CD8-positive, alpha-beta memory T cell (primary cell): ENCODE data around the gene SMARCD3. TPM values are rescaled to one million over a fixed set of nuclear protein-coding genes. Genes with fewer than 3 reads are reported as not detected.

Source experiments
- CTCF ChIA-PET: fragments of 350-600 bp; sonication (Branson Sonifier 250); formaldehyde crosslinking; loops from one replicate; lab custom pipeline; 2021; ENCODE audit warnings: antibody characterized with exemption; lab: Charles Lee
- POLR2A ChIA-PET: fragments of 350-600 bp; sonication (Branson Sonifier 250); formaldehyde crosslinking; loops from one replicate; lab custom pipeline; 2021; ENCODE audit warnings: antibody characterized with exemption; lab: Charles Lee
- DNase-seq, 5 donors: peaks; one replicate each; pipeline versions ENCODE4 v3.0.0 to v3.0.0-alpha.2; 2020 to 2022; ENCODE audit warnings: mixed read lengths in 1 of 5
- H3K27ac ChIP-seq: one replicate; pipeline ENCODE4 v1.7.0; 2013; ENCODE audit warnings: low read depth, mild to moderate bottlenecking, low read length, moderate library complexity
- H3K27me3 ChIP-seq: 2 replicates; pipeline ENCODE4 v1.7.0; 2013; ENCODE audit warnings: low read length, mild to moderate bottlenecking; ENCODE audit not compliant: insufficient read depth, poor library complexity, severe bottlenecking
- H3K36me3 ChIP-seq: 2 replicates; pipeline ENCODE4 v1.7.0; 2013; ENCODE audit warnings: mild to moderate bottlenecking, low read length, moderate library complexity; ENCODE audit not compliant: insufficient read depth
- H3K4me1 ChIP-seq: 2 replicates; pipeline ENCODE4 v1.7.0; 2013; ENCODE audit warnings: mild to moderate bottlenecking, low read length, moderate library complexity; ENCODE audit not compliant: insufficient read depth
- H3K4me3 ChIP-seq: 2 replicates; pipeline ENCODE4 v1.7.0; 2013; ENCODE audit warnings: mild to moderate bottlenecking, low read length
- H3K9me3 ChIP-seq: 2 replicates; pipeline ENCODE4 v1.7.0; 2013; ENCODE audit warnings: mild to moderate bottlenecking, low read length
- H3K27ac Mint-ChIP-seq, 8 donors: one replicate each; pipeline ENCODE4 v1.8.0; 2020 to 2021; ENCODE audit warnings: mixed read lengths in 8 of 8, mild to moderate bottlenecking in 6 of 8, inconsistent platforms in 3 of 8, moderate library complexity in 3 of 8
- H3K27me3 Mint-ChIP-seq, 2 donors: one replicate each; pipeline ENCODE4 v1.8.0; 2020 to 2021; ENCODE audit warnings: mixed read lengths in 2 of 2, mild to moderate bottlenecking in 1 of 2, moderate library complexity in 1 of 2
- H3K36me3 Mint-ChIP-seq, 3 donors: one replicate each; pipeline ENCODE4 v1.8.0; 2020 to 2021; ENCODE audit warnings: mixed read lengths in 3 of 3, inconsistent platforms in 1 of 3, mild to moderate bottlenecking in 1 of 3
- H3K4me1 Mint-ChIP-seq, 3 donors: one replicate each; pipeline ENCODE4 v1.8.0; 2020 to 2021; ENCODE audit warnings: mixed read lengths in 3 of 3, inconsistent platforms in 1 of 3, mild to moderate bottlenecking in 1 of 3
- H3K4me3 Mint-ChIP-seq, 7 donors: one replicate each; pipeline ENCODE4 v1.8.0; 2020 to 2021; ENCODE audit warnings: mixed read lengths in 7 of 7, mild to moderate bottlenecking in 6 of 7, moderate library complexity in 4 of 7, inconsistent platforms in 2 of 7
- H3K9me3 Mint-ChIP-seq, 5 donors: one replicate each; pipeline ENCODE4 v1.8.0; 2020 to 2022; ENCODE audit warnings: mixed read lengths in 5 of 5, mild to moderate bottlenecking in 3 of 5, moderate library complexity in 2 of 5, inconsistent platforms in 1 of 5
- polyA plus RNA-seq: library from polyadenylated mRNA; unstranded; fragments of 300-500 nt; fragmentation: Illumina TruSeq; gene quantifications from one replicate; pipeline ENCODE4 v1.2.3, GENCODE V29; 2021
- total RNA-seq, 2 experiments: library from RNA; stranded (reverse); gene quantifications; one replicate each; pipeline ENCODE4 v1.2.3, GENCODE V29; 2021

The SMARCD3 gene
- total and polyA plus RNA-seq, 3 experiments from 2014 or later = 1.8 to 5.7 (median 2.1) TPM

DNA sequence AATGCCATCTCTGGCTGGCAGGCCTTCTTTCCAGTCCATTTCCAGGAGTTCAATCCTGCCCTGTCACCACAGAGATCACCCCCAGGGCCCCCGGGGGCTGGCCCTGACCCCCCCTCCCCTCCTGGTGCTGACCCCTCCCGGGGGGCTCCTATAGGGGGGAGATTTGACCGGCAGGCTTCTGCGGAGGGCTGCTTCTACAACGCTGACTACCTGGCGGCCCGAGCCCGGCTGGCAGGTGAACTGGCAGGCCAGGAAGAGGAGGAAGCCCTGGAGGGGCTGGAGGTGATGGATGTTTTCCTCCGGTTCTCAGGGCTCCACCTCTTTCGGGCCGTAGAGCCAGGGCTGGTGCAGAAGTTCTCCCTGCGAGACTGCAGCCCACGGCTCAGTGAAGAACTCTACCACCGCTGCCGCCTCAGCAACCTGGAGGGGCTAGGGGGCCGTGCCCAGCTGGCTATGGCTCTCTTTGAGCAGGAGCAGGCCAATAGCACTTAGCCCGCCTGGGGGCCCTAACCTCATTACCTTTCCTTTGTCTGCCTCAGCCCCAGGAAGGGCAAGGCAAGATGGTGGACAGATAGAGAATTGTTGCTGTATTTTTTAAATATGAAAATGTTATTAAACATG, 10.2 kb downstream of the SMARCD3 start:
- Mint-ChIP-seq H3K27ac (no peak overlapping the region), H3K27me3 (no peaks in the 10 kb centered on the region), H3K4me1 (peaks cover 21 to 43% (median 26%) of the 10 kb centered on the region in 3 donors), H3K9me3 (peaks cover 0 to 2% (median 0%) of the 10 kb centered on the region in 5 donors), H3K4me3 (no peak overlapping the region), H3K36me3 (peaks cover 0 to 55% (median 2%) of the 10 kb centered on the region in 3 donors)
- Histone ChIP-seq H3K27me3 (no peaks in the 10 kb centered on the region), H3K4me1 (peaks cover 19% of the 10 kb centered on the region), H3K9me3 (no peaks in the 10 kb centered on the region), H3K27ac (no peak overlapping the region), H3K36me3 (peaks cover 9% of the 10 kb centered on the region), H3K4me3 (no peak overlapping the region)
- no peak for DNase-seq
- ChIA-PET CTCF (no interaction called here), POLR2A (no interaction called here)

DNA sequence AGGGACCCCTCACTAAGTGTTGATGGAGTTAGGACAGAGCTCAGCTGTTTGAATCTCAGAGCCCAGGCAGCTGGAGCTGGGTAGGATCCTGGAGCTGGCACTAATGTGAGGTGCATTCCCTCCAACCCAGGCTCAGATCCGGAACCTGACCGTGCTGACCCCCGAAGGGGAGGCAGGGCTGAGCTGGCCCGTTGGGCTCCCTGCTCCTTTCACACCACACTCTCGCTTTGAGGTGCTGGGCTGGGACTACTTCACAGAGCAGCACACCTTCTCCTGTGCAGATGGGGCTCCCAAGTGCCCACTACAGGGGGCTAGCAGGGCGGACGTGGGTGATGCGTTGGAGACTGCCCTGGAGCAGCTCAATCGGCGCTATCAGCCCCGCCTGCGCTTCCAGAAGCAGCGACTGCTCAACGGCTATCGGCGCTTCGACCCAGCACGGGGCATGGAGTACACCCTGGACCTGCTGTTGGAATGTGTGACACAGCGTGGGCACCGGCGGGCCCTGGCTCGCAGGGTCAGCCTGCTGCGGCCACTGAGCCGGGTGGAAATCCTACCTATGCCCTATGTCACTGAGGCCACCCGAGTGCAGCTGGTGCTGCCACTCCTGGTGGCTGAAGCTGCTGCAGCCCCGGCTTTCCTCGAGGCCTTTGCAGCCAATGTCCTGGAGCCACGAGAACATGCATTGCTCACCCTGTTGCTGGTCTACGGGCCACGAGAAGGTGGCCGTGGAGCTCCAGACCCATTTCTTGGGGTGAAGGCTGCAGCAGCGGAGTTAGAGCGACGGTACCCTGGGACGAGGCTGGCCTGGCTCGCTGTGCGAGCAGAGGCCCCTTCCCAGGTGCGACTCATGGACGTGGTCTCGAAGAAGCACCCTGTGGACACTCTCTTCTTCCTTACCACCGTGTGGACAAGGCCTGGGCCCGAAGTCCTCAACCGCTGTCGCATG, 11.0 kb downstream of the SMARCD3 start:
- Mint-ChIP-seq H3K9me3 (peaks cover 0 to 2% (median 0%) of the 10 kb centered on the region in 5 donors), H3K36me3 (peaks cover 0 to 61% (median 2%) of the 10 kb centered on the region in 3 donors), H3K27me3 (no peaks in the 10 kb centered on the region), H3K4me1 (peaks cover 21 to 40% (median 25%) of the 10 kb centered on the region in 3 donors), H3K4me3 (no peak overlapping the region), H3K27ac (no peak overlapping the region)
- H3K27ac ChIP-seq = no peak overlapping the region
- no peak overlapping the region for H3K4me3 ChIP-seq
- DNase-seq = no peak
- no peaks in the 10 kb centered on the region for H3K27me3 ChIP-seq
- ChIA-PET CTCF (interaction anchor here (1.0 to 1.9 kb wide), 3 partner anchors 8 to 13 kb away, joined by 3 to 6 read pairs (median 6); no protein-coding TSS in a partner anchor), POLR2A (interaction anchor here (1.7 kb wide), 1 partner anchor 10 kb away, joined by 8 read pairs; the partner anchor contains the start of gene ABCF2)
- no peaks in the 10 kb centered on the region for H3K9me3 ChIP-seq
- peaks cover 15% of the 10 kb centered on the region for H3K4me1 ChIP-seq
- H3K36me3 ChIP-seq = peaks cover 9% of the 10 kb centered on the region

DNA sequence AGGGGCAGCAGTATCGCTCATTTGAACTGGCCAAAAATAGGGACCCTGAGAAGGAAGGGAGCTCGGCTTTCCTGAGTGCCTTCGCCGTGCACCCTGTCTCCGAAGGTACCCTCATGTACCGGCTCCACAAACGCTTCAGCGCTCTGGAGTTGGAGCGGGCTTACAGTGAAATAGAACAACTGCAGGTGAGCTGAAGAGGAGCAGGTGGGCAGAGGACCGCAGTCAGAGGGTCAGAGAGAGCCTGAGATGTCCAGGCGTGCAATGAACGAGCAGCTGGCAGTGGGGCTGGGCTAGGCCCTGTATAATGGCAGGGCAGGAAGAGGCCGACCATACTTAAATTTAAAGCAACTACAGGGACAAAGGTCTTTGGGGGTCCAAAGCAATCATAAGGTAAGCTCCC, 12.1 kb downstream of the SMARCD3 start:
- Histone ChIP-seq H3K9me3 (no peaks in the 10 kb centered on the region), H3K4me3 (no peak overlapping the region), H3K36me3 (peaks cover 9% of the 10 kb centered on the region), H3K27ac (no peak overlapping the region), H3K27me3 (no peaks in the 10 kb centered on the region), H3K4me1 (peaks cover 21% of the 10 kb centered on the region)
- Mint-ChIP-seq H3K27ac (peak overlapping the region in 2 of 8 donors; percentile 41 to 76), H3K27me3 (no peaks in the 10 kb centered on the region), H3K4me3 (peak overlapping the region in 2 of 7 donors; percentile 64 to 75), H3K9me3 (peaks cover 0 to 2% (median 0%) of the 10 kb centered on the region in 5 donors), H3K36me3 (peaks cover 0 to 64% (median 2%) of the 10 kb centered on the region in 3 donors), H3K4me1 (peaks cover 30 to 49% (median 33%) of the 10 kb centered on the region in 3 donors)
- ChIA-PET CTCF (interaction anchor here (0.6 to 1.9 kb wide), 4 partner anchors 8 to 14 kb away, joined by 3 to 6 read pairs (median 4); no protein-coding TSS in a partner anchor), POLR2A (interaction anchor here (1.7 kb wide), 1 partner anchor 9 kb away, joined by 8 read pairs; the partner anchor contains the start of gene ABCF2)
- no peak for DNase-seq

DNA sequence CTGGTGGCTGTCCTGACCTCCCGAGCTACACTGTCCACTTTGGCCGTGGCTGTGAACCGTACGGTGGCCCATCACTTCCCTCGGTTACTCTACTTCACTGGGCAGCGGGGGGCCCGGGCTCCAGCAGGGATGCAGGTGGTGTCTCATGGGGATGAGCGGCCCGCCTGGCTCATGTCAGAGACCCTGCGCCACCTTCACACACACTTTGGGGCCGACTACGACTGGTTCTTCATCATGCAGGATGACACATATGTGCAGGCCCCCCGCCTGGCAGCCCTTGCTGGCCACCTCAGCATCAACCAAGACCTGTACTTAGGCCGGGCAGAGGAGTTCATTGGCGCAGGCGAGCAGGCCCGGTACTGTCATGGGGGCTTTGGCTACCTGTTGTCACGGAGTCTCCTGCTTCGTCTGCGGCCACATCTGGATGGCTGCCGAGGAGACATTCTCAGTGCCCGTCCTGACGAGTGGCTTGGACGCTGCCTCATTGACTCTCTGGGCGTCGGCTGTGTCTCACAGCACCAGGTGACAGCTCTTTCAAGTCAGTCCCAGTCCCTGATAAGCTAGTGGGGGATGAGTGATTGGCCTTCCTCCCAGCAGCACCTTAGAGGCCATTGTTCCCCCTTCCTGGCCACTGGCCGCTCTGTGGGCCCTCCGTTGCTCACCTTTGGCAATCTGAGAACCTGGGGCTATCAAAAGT, 13.3 kb downstream of the SMARCD3 start:
- H3K27ac Mint-ChIP-seq = peak overlapping the region in 1 of 8 donors; percentile 26
- Histone ChIP-seq H3K4me3 (no peak overlapping the region), H3K4me1 (peaks cover 22% of the 10 kb centered on the region), H3K9me3 (no peaks in the 10 kb centered on the region), H3K27me3 (no peaks in the 10 kb centered on the region), H3K36me3 (peaks cover 9% of the 10 kb centered on the region), H3K27ac (no peak overlapping the region)
- H3K4me3 Mint-ChIP-seq = peak overlapping the region in 3 of 7 donors; percentile 23 to 64 (median 32)
- CTCF ChIA-PET = interaction anchor here (1.9 to 4.7 kb wide), 2 partner anchors 8 to 11 kb away, joined by 6 to 29 read pairs; no protein-coding TSS in a partner anchor
- H3K27me3 Mint-ChIP-seq = no peaks in the 10 kb centered on the region
- H3K9me3 Mint-ChIP-seq = peaks cover 0 to under 1% (median 0%) of the 10 kb centered on the region in 5 donors
- POLR2A ChIA-PET = no interaction called here
- peaks cover 30 to 53% (median 33%) of the 10 kb centered on the region in 3 donors for H3K4me1 Mint-ChIP-seq
- no peak for DNase-seq
- peaks cover 0 to 63% (median 2%) of the 10 kb centered on the region in 3 donors for H3K36me3 Mint-ChIP-seq

DNA sequence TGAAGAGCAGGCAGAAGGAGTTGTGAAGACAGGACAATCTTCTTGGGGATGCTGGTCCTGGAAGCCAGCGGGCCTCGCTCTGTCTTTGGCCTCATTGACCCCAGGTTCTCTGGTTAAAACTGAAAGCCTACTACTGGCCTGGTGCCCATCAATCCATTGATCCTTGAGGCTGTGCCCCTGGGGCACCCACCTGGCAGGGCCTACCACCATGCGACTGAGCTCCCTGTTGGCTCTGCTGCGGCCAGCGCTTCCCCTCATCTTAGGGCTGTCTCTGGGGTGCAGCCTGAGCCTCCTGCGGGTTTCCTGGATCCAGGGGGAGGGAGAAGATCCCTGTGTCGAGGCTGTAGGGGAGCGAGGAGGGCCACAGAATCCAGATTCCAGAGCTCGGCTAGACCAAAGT, 14.7 kb downstream of the SMARCD3 start:
- no peak for DNase-seq
- H3K4me3 ChIP-seq = peak overlapping the region; percentile 89
- Mint-ChIP-seq H3K27ac (peak overlapping the region; percentile 94 to 100 (median 99)), H3K27me3 (no peaks in the 10 kb centered on the region), H3K4me3 (peak overlapping the region; percentile 98 to 100 (median 100)), H3K4me1 (peaks cover 30 to 53% (median 33%) of the 10 kb centered on the region in 3 donors), H3K9me3 (no peaks in the 10 kb centered on the region), H3K36me3 (peaks cover 0 to 53% (median 2%) of the 10 kb centered on the region in 3 donors)
- H3K27me3 ChIP-seq = no peaks in the 10 kb centered on the region
- ChIA-PET CTCF (interaction anchor here (4.7 kb wide), 1 partner anchor 9 kb away, joined by 29 read pairs; no protein-coding TSS in a partner anchor), POLR2A (no interaction called here)
- peak overlapping the region; percentile 96 for H3K27ac ChIP-seq
- no peaks in the 10 kb centered on the region for H3K9me3 ChIP-seq
- peaks cover 22% of the 10 kb centered on the region for H3K4me1 ChIP-seq
- H3K36me3 ChIP-seq = peaks cover 9% of the 10 kb centered on the region

DNA sequence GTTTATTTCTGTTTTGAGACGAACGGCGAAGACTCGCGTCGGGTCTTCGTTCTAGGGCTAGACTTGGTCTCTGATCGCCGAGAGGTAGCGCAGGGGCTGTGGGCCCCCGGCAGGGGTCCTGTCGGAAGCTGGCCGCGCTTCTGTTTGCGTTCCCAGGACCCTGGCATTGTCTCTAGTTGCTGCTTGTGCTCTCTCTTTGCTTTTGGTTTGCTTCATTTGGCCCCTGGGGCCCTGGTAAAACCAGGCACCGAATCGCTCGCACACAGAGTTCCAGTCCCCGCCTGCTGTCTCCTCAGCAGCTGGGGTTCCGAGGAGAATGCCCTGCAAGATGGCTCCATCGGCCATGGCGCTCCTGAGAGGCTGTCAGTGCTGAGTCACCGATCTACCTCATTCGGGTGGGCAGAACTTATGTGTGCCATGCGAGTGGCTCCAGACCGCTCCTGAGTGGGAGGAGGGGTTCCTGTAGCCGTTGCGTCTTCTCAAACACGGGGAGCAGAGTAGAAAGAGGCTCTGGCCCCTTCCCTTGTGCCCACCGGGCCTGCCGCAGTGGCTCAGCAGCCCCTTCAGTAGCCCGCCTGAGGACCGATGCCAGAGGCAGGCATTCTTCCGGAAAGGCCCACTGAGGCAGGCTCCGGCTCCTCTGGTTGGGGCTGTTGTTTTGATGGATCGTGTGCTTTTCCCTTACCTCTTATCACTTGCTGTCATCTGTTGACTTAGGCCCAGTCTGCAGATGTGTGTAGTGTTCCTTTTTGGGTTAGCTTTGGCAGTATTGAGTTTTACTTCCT, 15.4 kb downstream of the SMARCD3 start:
- POLR2A ChIA-PET = interaction anchor here (1.0 to 1.4 kb wide), 2 partner anchors 11 to 14 kb away, joined by 4 to 6 read pairs; no protein-coding TSS in a partner anchor

More for the DNA sequence above, 15.4 kb downstream of the SMARCD3 start:
- Mint-ChIP-seq H3K9me3 (no peaks in the 10 kb centered on the region), H3K36me3 (peaks cover 0 to 48% (median 2%) of the 10 kb centered on the region in 3 donors), H3K27me3 (no peaks in the 10 kb centered on the region), H3K4me1 (peaks cover 32 to 55% (median 33%) of the 10 kb centered on the region in 3 donors), H3K4me3 (peak overlapping the region; percentile 98 to 100 (median 100)), H3K27ac (peak overlapping the region; percentile 94 to 100 (median 99))
- CTCF ChIA-PET = interaction anchor here (1.5 to 4.7 kb wide), 2 partner anchors 10 to 65 kb away, joined by 3 to 29 read pairs; partner anchors contain the start of gene GBX1
- Histone ChIP-seq H3K4me3 (peak overlapping the region; percentile 89), H3K36me3 (peaks cover 9% of the 10 kb centered on the region), H3K4me1 (peaks cover 26% of the 10 kb centered on the region), H3K9me3 (no peaks in the 10 kb centered on the region), H3K27me3 (no peaks in the 10 kb centered on the region), H3K27ac (peak overlapping the region; percentile 96)
- DNase-seq = peak; percentile 51 to 82 (median 59)
